Coronary artery (tissue), 2 donors: ENCODE data around the gene KLHL6.

Source experiments
- DNase-seq: peaks from one replicate; pipeline ENCODE4 v3.0.0-alpha.2; 2017; ENCODE audit warnings: low spot score
- H3K27ac ChIP-seq, 2 donors: fragments of 200-600 bp; sonication (generic); one replicate each; pipeline ENCODE4 v1.5.1; 2016 to 2019
- H3K4me3 ChIP-seq: fragments of 200-600 bp; sonication (generic); 2 replicates; pipeline ENCODE4 v1.5.1; 2016; ENCODE audit warnings: mild to moderate bottlenecking, moderate library complexity
- CTCF ChIP-seq: fragments of 200-600 bp; sonication (generic); IDR thresholded peaks from one replicate; pipeline ENCODE4 v1.5.1; 2019; ENCODE audit warnings: antibody characterized with exemption

The KLHL6 gene

GRCh38 chr3:183460081-183461055, 95.1 kb downstream of the KLHL6 start:
- no peak for DNase-seq
- no peak overlapping the region for H3K4me3 ChIP-seq
- no peak overlapping the region for H3K27ac ChIP-seq
- TF ChIP-seq CTCF = no peak

GRCh38 chr3:183455089-183455488, 100.4 kb downstream of the KLHL6 start:
- no peak overlapping the region for H3K4me3 ChIP-seq
- H3K27ac ChIP-seq = no peak overlapping the region
- DNase-seq = no peak
- TF ChIP-seq CTCF = no peak

GRCh38 chr3:183454064-183454463, 101.4 kb downstream of the KLHL6 start:
- TF ChIP-seq CTCF = no peak

GRCh38 chr3:183449791-183450190, 105.7 kb downstream of the KLHL6 start:
- Histone ChIP-seq H3K4me3 (no peak overlapping the region), H3K27ac (no peak overlapping the region)
- no peak for TF ChIP-seq CTCF
- DNase-seq = no peak

More at GRCh38 chr3:183454064-183454463, 101.4 kb downstream of the KLHL6 start:
- no peak for DNase-seq
- H3K27ac ChIP-seq = no peak overlapping the region
- no peak overlapping the region for H3K4me3 ChIP-seq

GRCh38 chr3:183449391-183449790, 106.1 kb downstream of the KLHL6 start:
- no peak overlapping the region for H3K4me3 ChIP-seq
- no peak for TF ChIP-seq CTCF
- no peak for DNase-seq
- no peak overlapping the region for H3K27ac ChIP-seq

- Histone ChIP-seq H3K27ac (no peak overlapping the region), H3K4me3 (peak overlapping the region; percentile 96)
- no peak for DNase-seq
- TF ChIP-seq CTCF = no peak
Measured at GRCh38 chr3:183448369-183449128, 107.0 kb downstream of the KLHL6 start.
